MM.1S (cell line): ENCODE data around the gene NME3.

ENCODE experiments used
- DNase-seq: peaks from one replicate; pipeline ENCODE4 v3.0.0-alpha.2; 2015
- H2AFZ ChIP-seq: fragments of 300-600 bp; sonication (generic); 2 replicates; pipeline ENCODE4 v1.6.0; 2016; ENCODE audit warnings: antibody characterized with exemption, low read length
- H3F3A ChIP-seq: fragments of 300-600 bp; sonication (generic); 2 replicates; pipeline ENCODE4 v1.6.1; 2016; ENCODE audit warnings: mild to moderate bottlenecking, antibody characterized with exemption, low read length, moderate library complexity, mixed read lengths; ENCODE audit not compliant: insufficient read depth
- H3K27ac ChIP-seq: fragments of 300-600 bp; sonication (generic); 2 replicates; pipeline ENCODE4 v1.5.1; 2016; ENCODE audit warnings: mild to moderate bottlenecking, low read length
- H3K27me3 ChIP-seq: fragments of 300-600 bp; sonication (generic); replicated peaks from 2 replicates; pipeline ENCODE4 v1.6.0; 2016; ENCODE audit warnings: low read length; ENCODE audit not compliant: insufficient read depth
- H3K36me3 ChIP-seq: fragments of 300-600 bp; sonication (generic); replicated peaks from 2 replicates; pipeline ENCODE4 v1.6.1; 2016; ENCODE audit warnings: mild to moderate bottlenecking, low read length, mixed read lengths; ENCODE audit not compliant: insufficient read depth
- H3K4me1 ChIP-seq: fragments of 300-600 bp; sonication (generic); 2 replicates; pipeline ENCODE4 v1.6.1; 2016; ENCODE audit warnings: low read length, mixed read lengths
- H3K4me2 ChIP-seq: fragments of 300-600 bp; sonication (generic); 2 replicates; pipeline ENCODE4 v1.6.0; 2016; ENCODE audit warnings: low read depth, low read length
- H3K4me3 ChIP-seq: fragments of 300-600 bp; sonication (generic); 2 replicates; pipeline ENCODE4 v1.5.1; 2016; ENCODE audit warnings: low read length, mixed read lengths
- H3K79me2 ChIP-seq: fragments of 300-600 bp; sonication (generic); 2 replicates; pipeline ENCODE4 v1.6.1; 2016; ENCODE audit warnings: mixed run types, low read length, mixed read lengths
- H3K9ac ChIP-seq: fragments of 300-600 bp; sonication (generic); 2 replicates; pipeline ENCODE4 v1.6.1; 2016; ENCODE audit warnings: low read length, mixed read lengths
- H3K9me2 ChIP-seq: fragments of 300-600 bp; sonication (generic); replicated peaks from 2 replicates; pipeline ENCODE4 v1.6.1; 2016; ENCODE audit warnings: mild to moderate bottlenecking, low read length, mixed read lengths; ENCODE audit not compliant: insufficient read depth
- H3K9me3 ChIP-seq: fragments of 300-600 bp; sonication (generic); replicated peaks from 2 replicates; pipeline ENCODE4 v1.6.1; 2016; ENCODE audit warnings: mild to moderate bottlenecking, low read length, mixed read lengths; ENCODE audit not compliant: insufficient read depth
- H4K20me1 ChIP-seq: fragments of 300-600 bp; sonication (generic); 2 replicates; pipeline ENCODE4 v1.6.1; 2016; ENCODE audit warnings: mild to moderate bottlenecking, low read length, moderate library complexity, mixed read lengths; ENCODE audit not compliant: insufficient read depth
- CTCF ChIP-seq: fragments of 300-600 bp; sonication (generic); IDR thresholded peaks from 2 replicates; pipeline ENCODE4 v1.5.1; 2016; ENCODE audit warnings: antibody characterized with exemption, low read length, mixed read lengths
- EZH2 ChIP-seq: fragments of 300-600 bp; sonication (generic); optimal IDR thresholded peaks from 2 replicates; pipeline ENCODE3; 2017; ENCODE audit warnings: low read depth, mild to moderate bottlenecking, antibody characterized with exemption, low read length, mixed read lengths
- EZH2phosphoT487 ChIP-seq: fragments of 300-600 bp; sonication (generic); IDR thresholded peaks from 2 replicates; pipeline ENCODE4 v1.6.1; 2018; ENCODE audit warnings: antibody characterized with exemption, low read length

Gene NME3

GRCh38 chr16:1776672-1776955, 5.3 kb upstream of the NME3 start:
- H3K79me2 ChIP-seq: peaks cover 65% of the 10 kb centered on the region

GRCh38 chr16:1775846-1776671, 4.7 kb upstream of the NME3 start:
- H3K27me3 ChIP-seq: no peaks in the 10 kb centered on the region
- H3K9me3 ChIP-seq: no peaks in the 10 kb centered on the region
- no peaks in the 10 kb centered on the region for H4K20me1 ChIP-seq
- H3K4me3 ChIP-seq: no peak overlapping the region
- peaks cover 60% of the 10 kb centered on the region for H3K79me2 ChIP-seq
- H3K9ac ChIP-seq: no peak overlapping the region
- peaks cover 3% of the 10 kb centered on the region; the same call in 1 of the 2 replicates for H3K4me1 ChIP-seq
- TF ChIP-seq EZH2: no peak
- TF ChIP-seq EZH2phosphoT487: no peak
- TF ChIP-seq CTCF: no peak
- H2AFZ ChIP-seq: no peak overlapping the region
- H3K9me2 ChIP-seq: no peaks in the 10 kb centered on the region
- H3K4me2 ChIP-seq: no peak overlapping the region
- peaks cover 21% of the 10 kb centered on the region for H3F3A ChIP-seq
- no peak overlapping the region for H3K27ac ChIP-seq
- no peak for DNase-seq
- H3K36me3 ChIP-seq: no peaks in the 10 kb centered on the region

More at GRCh38 chr16:1776672-1776955, 5.3 kb upstream of the NME3 start:
- Histone ChIP-seq H4K20me1 (no peaks in the 10 kb centered on the region), H3K9me3 (no peaks in the 10 kb centered on the region), H2AFZ (no peak overlapping the region), H3K27me3 (no peaks in the 10 kb centered on the region), H3K9me2 (no peaks in the 10 kb centered on the region), H3K9ac (no peak overlapping the region), H3K4me1 (peaks cover 8% of the 10 kb centered on the region; the same call in 1 of the 2 replicates), H3K27ac (no peak overlapping the region), H3K36me3 (no peaks in the 10 kb centered on the region), H3K4me2 (no peak overlapping the region), H3K4me3 (no peak overlapping the region), H3F3A (peaks cover 27% of the 10 kb centered on the region)
- TF ChIP-seq EZH2phosphoT487: no peak
- no peak for TF ChIP-seq CTCF
- TF ChIP-seq EZH2: no peak
- DNase-seq: no peak

- no peak overlapping the region for H3K27ac ChIP-seq
- TF ChIP-seq CTCF: no peak
- TF ChIP-seq EZH2phosphoT487: no peak
- no peak for TF ChIP-seq EZH2
- no peaks in the 10 kb centered on the region for H4K20me1 ChIP-seq
- H3K9me2 ChIP-seq: no peaks in the 10 kb centered on the region
- 0 out of 2 replicates have a peak, but pooled peaks cover 3% of the 10 kb centered on the region for H3K4me1 ChIP-seq
- no peak overlapping the region for H2AFZ ChIP-seq
- no peaks in the 10 kb centered on the region for H3K36me3 ChIP-seq
- no peak for DNase-seq
- H3K4me3 ChIP-seq: no peak overlapping the region
- H3F3A ChIP-seq: peaks cover 13% of the 10 kb centered on the region
- H3K9me3 ChIP-seq: no peaks in the 10 kb centered on the region
- H3K9ac ChIP-seq: no peak overlapping the region
- no peaks in the 10 kb centered on the region for H3K27me3 ChIP-seq
- no peak overlapping the region for H3K4me2 ChIP-seq
- H3K79me2 ChIP-seq: peaks cover 56% of the 10 kb centered on the region
These were observed 3.9 kb upstream of the NME3 start for GRCh38 chr16:1775006-1775845.
